Activated CD4-positive, alpha-beta T cell treated with anti-CD3 and anti-CD28 coated beads, Interleukin-2, amount 10 ng/mL, durations not matched to agents 24 days and 14 days (primary cell): ENCODE measurements around the gene PDS5B. TPM values are rescaled to one million over a fixed set of nuclear protein-coding genes. Genes with fewer than 3 reads are reported as not detected.

ENCODE experiments used
- DNase-seq: peaks from one replicate; pipeline ENCODE4 v3.0.0; 2022
- H3K27ac Mint-ChIP-seq: one replicate; pipeline ENCODE4 v1.8.0; 2022; ENCODE audit warnings: mild to moderate bottlenecking, mixed read lengths
- H3K27me3 Mint-ChIP-seq: one replicate; pipeline ENCODE4 v1.8.0; 2022; ENCODE audit warnings: mixed read lengths
- H3K36me3 Mint-ChIP-seq: one replicate; pipeline ENCODE4 v1.8.0; 2022; ENCODE audit warnings: low read depth, mild to moderate bottlenecking, mixed read lengths
- H3K4me1 Mint-ChIP-seq: one replicate; pipeline ENCODE4 v1.8.0; 2021; ENCODE audit warnings: mixed read lengths
- H3K4me3 Mint-ChIP-seq: one replicate; pipeline ENCODE4 v1.8.0; 2022; ENCODE audit warnings: mild to moderate bottlenecking, moderate library complexity, mixed read lengths
- H3K9me3 Mint-ChIP-seq: one replicate; pipeline ENCODE4 v1.8.0; 2021; ENCODE audit warnings: mixed read lengths
- intact Hi-C: fragments of 100-400 bp; cut with micrococcal nuclease; formaldehyde crosslinking; loops from one replicate; pipeline ENCODE4 v1.15.1; 2023
- total RNA-seq: library from RNA; stranded (reverse); gene quantifications from 2 replicates; pipeline ENCODE4 v1.2.3, GENCODE V29; 2022

Gene PDS5B
- total RNA-seq, 1 donor from 2014 or later: 70.2 TPM

- Mint-ChIP-seq H3K27me3 (peaks cover 9% of the 10 kb centered on the region), H3K4me1 (peaks cover 7% of the 10 kb centered on the region), H3K4me3 (no peak overlapping the region), H3K36me3 (peaks cover 6% of the 10 kb centered on the region), H3K27ac (no peak overlapping the region), H3K9me3 (peaks cover 8% of the 10 kb centered on the region)
- intact Hi-C loops: loop anchor here (1.0 to 10.0 kb wide), 4 partner anchors 114 to 674 kb away; no protein-coding TSS in a partner anchor
- no peak for DNase-seq
Measured at GRCh38 chr13:32581177-32581786, 5.0 kb upstream of the PDS5B start.

GRCh38 chr13:32582281-32582680, 4.0 kb upstream of the PDS5B start:
- intact Hi-C loops: loop anchor here (2.0 to 10.0 kb wide), 4 partner anchors 201 to 675 kb away; no protein-coding TSS in a partner anchor
- peaks cover 9% of the 10 kb centered on the region for H3K27me3 Mint-ChIP-seq
- H3K4me1 Mint-ChIP-seq: peaks cover 7% of the 10 kb centered on the region
- peaks cover 2% of the 10 kb centered on the region for H3K9me3 Mint-ChIP-seq
- H3K4me3 Mint-ChIP-seq: no peak overlapping the region
- no peak overlapping the region for H3K27ac Mint-ChIP-seq
- peaks cover 4% of the 10 kb centered on the region for H3K36me3 Mint-ChIP-seq
- no peak for DNase-seq

GRCh38 chr13:32582991-32583390, 3.3 kb upstream of the PDS5B start:
- peaks cover 14% of the 10 kb centered on the region for H3K4me1 Mint-ChIP-seq
- H3K27ac Mint-ChIP-seq: no peak overlapping the region
- no peaks in the 10 kb centered on the region for H3K9me3 Mint-ChIP-seq
- intact Hi-C loops: loop anchor here (2.0 to 10.0 kb wide), 4 partner anchors 202 to 676 kb away; no protein-coding TSS in a partner anchor
- H3K27me3 Mint-ChIP-seq: peaks cover 9% of the 10 kb centered on the region
- peaks cover 7% of the 10 kb centered on the region for H3K36me3 Mint-ChIP-seq
- no peak overlapping the region for H3K4me3 Mint-ChIP-seq
- no peak for DNase-seq

GRCh38 chr13:32585550-32586079, 637 bp upstream of the PDS5B start:
- intact Hi-C loops: loop anchor here (1.0 to 10.0 kb wide), 13 partner anchors 47 to 1233 kb away; partner anchors contain the start of genes BRCA2, N4BP2L1, N4BP2L2 and RFC3
- peak; percentile 66 for DNase-seq
- Mint-ChIP-seq H3K4me3 (peak overlapping the region; percentile 85), H3K36me3 (peaks cover 7% of the 10 kb centered on the region), H3K4me1 (peaks cover 35% of the 10 kb centered on the region), H3K27me3 (peaks cover 9% of the 10 kb centered on the region), H3K9me3 (no peaks in the 10 kb centered on the region), H3K27ac (peak overlapping the region; percentile 81)

- peak overlapping the region; percentile 95 for H3K27ac Mint-ChIP-seq
- H3K36me3 Mint-ChIP-seq: peaks cover 7% of the 10 kb centered on the region
- intact Hi-C loops: loop anchor here (2.0 to 10.0 kb wide), 5 partner anchors 208 to 1135 kb away; partner anchors contain the start of genes BRCA2 and ZAR1L
- peak; percentile 87 for DNase-seq
- H3K27me3 Mint-ChIP-seq: peaks cover 8% of the 10 kb centered on the region
- no peaks in the 10 kb centered on the region for H3K9me3 Mint-ChIP-seq
- peak overlapping the region; percentile 86 for H3K4me3 Mint-ChIP-seq
- peaks cover 42% of the 10 kb centered on the region for H3K4me1 Mint-ChIP-seq
Measured at GRCh38 chr13:32587011-32587810, 959 bp downstream of the PDS5B start.

- intact Hi-C loops: loop anchor here (2.0 to 10.0 kb wide), 5 partner anchors 207 to 1135 kb away; partner anchors contain the start of genes BRCA2 and ZAR1L
- peak overlapping the region; percentile 86 for H3K4me3 Mint-ChIP-seq
- H3K27me3 Mint-ChIP-seq: peaks cover 7% of the 10 kb centered on the region
- H3K36me3 Mint-ChIP-seq: peaks cover 7% of the 10 kb centered on the region
- H3K27ac Mint-ChIP-seq: peak overlapping the region; percentile 95
- peaks cover 45% of the 10 kb centered on the region for H3K4me1 Mint-ChIP-seq
- no peaks in the 10 kb centered on the region for H3K9me3 Mint-ChIP-seq
- no peak for DNase-seq
Measured at GRCh38 chr13:32587811-32588170, 1.5 kb downstream of the PDS5B start.

GRCh38 chr13:32588736-32589135, 2.5 kb downstream of the PDS5B start:
- DNase-seq: no peak
- Mint-ChIP-seq H3K27ac (peak overlapping the region; percentile 56), H3K27me3 (peaks cover 3% of the 10 kb centered on the region), H3K4me3 (peak overlapping the region; percentile 86), H3K36me3 (peaks cover 9% of the 10 kb centered on the region), H3K9me3 (no peaks in the 10 kb centered on the region), H3K4me1 (peaks cover 49% of the 10 kb centered on the region)
- intact Hi-C loops: loop anchor here (5.0 to 10.0 kb wide), 4 partner anchors 206 to 1134 kb away; partner anchors contain the start of genes BRCA2 and ZAR1L

- H3K27ac Mint-ChIP-seq: no peak overlapping the region
- intact Hi-C loops: loop anchor here (5.0 to 10.0 kb wide), 4 partner anchors 205 to 1133 kb away; partner anchors contain the start of genes BRCA2 and ZAR1L
- peak overlapping the region; percentile 38 for H3K4me3 Mint-ChIP-seq
- H3K9me3 Mint-ChIP-seq: no peaks in the 10 kb centered on the region
- peaks cover 9% of the 10 kb centered on the region for H3K36me3 Mint-ChIP-seq
- no peak for DNase-seq
- H3K4me1 Mint-ChIP-seq: peaks cover 51% of the 10 kb centered on the region
- H3K27me3 Mint-ChIP-seq: peaks cover 3% of the 10 kb centered on the region
Measured at GRCh38 chr13:32589471-32589870, 3.2 kb downstream of the PDS5B start.

GRCh38 chr13:32590266-32590665, 4.0 kb downstream of the PDS5B start:
- H3K9me3 Mint-ChIP-seq: no peaks in the 10 kb centered on the region
- no peak overlapping the region for H3K27ac Mint-ChIP-seq

GRCh38 chr13:32592082-32592481, 5.8 kb downstream of the PDS5B start:
- H3K4me3 Mint-ChIP-seq: no peak overlapping the region
- no peak overlapping the region for H3K27ac Mint-ChIP-seq
- no peak for DNase-seq
- H3K36me3 Mint-ChIP-seq: peaks cover 8% of the 10 kb centered on the region
- intact Hi-C loops: no loop called here
- peaks cover 52% of the 10 kb centered on the region for H3K4me1 Mint-ChIP-seq
- H3K27me3 Mint-ChIP-seq: no peaks in the 10 kb centered on the region
- H3K9me3 Mint-ChIP-seq: no peaks in the 10 kb centered on the region

More at GRCh38 chr13:32590266-32590665, 4.0 kb downstream of the PDS5B start:
- Mint-ChIP-seq H3K4me1 (peaks cover 51% of the 10 kb centered on the region), H3K27me3 (no peaks in the 10 kb centered on the region), H3K36me3 (peaks cover 9% of the 10 kb centered on the region), H3K4me3 (no peak overlapping the region)
- intact Hi-C loops: no loop called here
- no peak for DNase-seq

- intact Hi-C loops: no loop called here
- Mint-ChIP-seq H3K27me3 (no peaks in the 10 kb centered on the region), H3K4me3 (no peak overlapping the region), H3K36me3 (peaks cover 1% of the 10 kb centered on the region), H3K27ac (no peak overlapping the region), H3K9me3 (no peaks in the 10 kb centered on the region), H3K4me1 (peaks cover 36% of the 10 kb centered on the region)
- DNase-seq: no peak
Measured at GRCh38 chr13:32594157-32594738, 8.0 kb downstream of the PDS5B start.

- no peak overlapping the region for H3K4me3 Mint-ChIP-seq
- intact Hi-C loops: no loop called here
- H3K4me1 Mint-ChIP-seq: peaks cover 29% of the 10 kb centered on the region
Measured at GRCh38 chr13:32595306-32595705, 9.1 kb downstream of the PDS5B start.

GRCh38 chr13:32600890-32601289, 14.6 kb downstream of the PDS5B start:
- Mint-ChIP-seq H3K4me3 (no peak overlapping the region), H3K9me3 (peaks cover 13% of the 10 kb centered on the region), H3K27ac (no peak overlapping the region), H3K4me1 (peaks cover 14% of the 10 kb centered on the region), H3K36me3 (peaks cover 26% of the 10 kb centered on the region), H3K27me3 (no peaks in the 10 kb centered on the region)
- DNase-seq: no peak
- intact Hi-C loops: no loop called here

More at GRCh38 chr13:32595306-32595705, 9.1 kb downstream of the PDS5B start:
- no peak for DNase-seq
- Mint-ChIP-seq H3K9me3 (no peaks in the 10 kb centered on the region), H3K27ac (no peak overlapping the region), H3K27me3 (no peaks in the 10 kb centered on the region), H3K36me3 (peaks cover 8% of the 10 kb centered on the region)
